ENCODE data around the gene TRPM3.

The TRPM3 gene

DNA sequence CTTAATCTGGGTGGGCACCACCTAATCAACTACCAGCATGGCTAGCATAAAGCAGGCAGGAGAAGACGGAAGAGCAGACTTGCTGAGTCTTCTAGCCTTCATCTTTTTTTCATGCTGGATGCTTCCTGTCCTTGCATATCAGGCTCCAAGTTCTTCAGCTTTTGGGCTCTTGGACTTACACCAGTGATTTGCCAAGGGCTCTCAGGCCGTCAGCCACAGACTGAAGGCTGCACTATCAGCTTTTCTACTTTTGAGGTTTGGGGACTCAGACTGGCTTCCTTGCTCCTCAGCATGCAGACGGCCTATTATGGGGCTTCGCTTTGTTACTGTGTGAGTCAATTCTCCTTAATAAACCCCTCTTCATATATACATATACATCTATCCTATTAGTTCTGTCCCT lies 180.2 kb downstream of the TRPM3 start:
- DNase-seq: no peak

DNA sequence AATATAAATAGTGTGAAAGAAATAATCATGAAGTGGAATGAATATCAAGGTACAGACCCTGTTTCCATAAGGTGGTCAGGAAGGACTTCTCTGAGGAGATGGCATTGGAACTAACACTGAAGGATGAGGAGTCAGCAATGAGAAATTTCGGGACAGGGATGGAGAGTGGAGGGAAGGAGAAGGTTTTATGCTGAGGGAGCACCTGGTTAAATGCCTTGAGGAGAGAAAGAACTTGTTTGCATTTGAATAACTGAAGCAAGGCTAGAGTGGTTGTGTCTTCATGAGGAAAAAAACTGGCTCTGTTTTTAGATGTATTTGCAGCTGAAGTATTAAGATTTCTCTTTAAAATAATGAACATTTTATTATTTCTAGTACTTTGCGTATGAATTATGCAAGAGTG lies 180.8 kb downstream of the TRPM3 start:
- no peak for DNase-seq

DNA sequence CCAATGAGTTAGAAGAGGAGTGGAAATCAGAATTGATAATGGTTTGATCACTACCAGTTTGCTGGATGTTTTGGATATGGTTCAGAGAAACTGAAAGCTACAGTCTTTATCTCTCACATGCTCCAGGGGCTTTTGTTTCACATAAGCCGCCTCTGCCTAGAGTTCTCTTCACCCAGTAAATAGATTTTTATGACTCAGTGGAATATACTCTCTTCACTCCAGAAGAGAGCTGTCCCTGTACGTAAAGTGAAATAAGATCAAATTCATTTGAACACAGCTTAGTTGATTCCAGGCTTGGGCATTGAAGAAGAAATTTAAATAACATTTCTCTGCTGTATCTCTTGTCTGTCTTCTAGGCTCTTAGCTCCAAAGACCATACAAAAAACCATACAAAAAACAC lies 184.9 kb downstream of the TRPM3 start:
- no peak for DNase-seq

DNA sequence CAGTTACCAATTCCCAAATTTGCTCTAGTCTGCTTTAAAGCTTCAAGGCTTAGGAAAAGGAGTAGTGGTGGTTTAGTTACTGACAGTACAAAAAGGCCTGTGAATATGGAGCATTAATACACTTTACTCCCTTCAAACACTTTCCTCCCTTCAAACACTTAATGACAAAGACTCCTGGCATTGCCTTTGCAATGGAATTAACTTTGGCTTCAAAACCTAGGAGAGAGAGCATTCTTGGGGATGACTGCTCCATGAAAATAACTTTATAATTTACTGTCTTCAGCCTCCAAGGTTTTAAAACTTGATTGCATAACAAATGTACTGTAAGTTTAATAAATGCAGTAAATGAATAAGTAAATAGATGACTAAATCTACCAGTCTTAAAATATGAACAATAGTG lies 185.6 kb downstream of the TRPM3 start:
- no peak for DNase-seq

DNA sequence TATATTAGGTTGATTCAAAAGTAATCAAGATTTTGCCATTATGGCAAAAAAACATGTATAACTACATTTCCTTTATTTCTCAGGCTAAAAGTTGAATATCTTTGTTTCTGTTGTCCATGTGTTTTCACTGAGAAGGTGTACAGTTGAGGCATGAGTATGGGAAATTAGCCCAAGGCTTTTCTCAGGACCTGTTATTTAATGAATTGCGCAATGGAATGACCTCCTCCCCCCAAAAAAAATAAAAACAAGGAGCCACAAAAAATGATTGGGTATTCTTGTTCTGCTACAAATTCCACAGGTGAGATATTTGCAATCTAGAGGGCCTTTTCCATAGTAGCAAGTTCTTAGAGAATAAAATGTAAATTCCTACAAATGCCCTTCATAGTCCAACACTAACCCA lies 186.8 kb downstream of the TRPM3 start:
- DNase-seq: no peak

DNA sequence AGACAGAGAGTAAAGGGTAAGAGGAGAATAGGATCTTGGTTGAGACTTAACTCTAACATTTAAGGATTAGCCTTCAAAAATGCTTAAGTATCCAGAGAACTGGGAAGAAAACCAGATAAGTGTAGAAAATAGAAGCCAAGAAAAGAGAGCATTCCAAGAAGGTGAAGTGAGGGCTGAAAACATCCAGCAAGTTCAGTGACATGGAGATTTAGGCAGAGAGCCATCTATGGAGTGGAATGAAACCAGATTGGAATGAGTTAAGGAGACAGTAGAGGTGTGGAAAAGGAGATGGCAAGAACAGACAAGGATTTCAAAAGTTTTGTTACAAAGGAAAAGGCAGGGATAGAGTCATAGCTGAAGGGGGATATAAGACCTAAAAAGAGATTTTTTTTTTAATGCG lies 188.1 kb downstream of the TRPM3 start:
- DNase-seq: no peak

DNA sequence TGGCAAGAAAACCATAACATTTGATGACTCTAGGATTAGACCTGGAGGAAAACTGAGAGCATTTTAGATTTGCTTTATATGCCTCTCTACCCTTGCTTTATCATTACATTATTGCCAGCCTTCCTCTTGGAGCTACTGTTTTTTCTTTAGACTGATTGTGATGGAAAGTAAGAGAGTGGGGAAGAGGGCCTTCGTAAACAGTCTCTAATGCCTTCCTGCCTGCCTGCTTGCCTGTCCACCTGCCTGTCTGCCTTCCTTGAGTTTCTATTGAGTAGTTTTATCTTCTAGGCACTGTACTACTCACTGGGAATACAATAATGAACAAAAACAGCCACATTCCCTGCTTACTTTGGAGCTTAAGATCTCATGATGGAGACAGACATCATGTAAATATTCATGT lies 189.3 kb downstream of the TRPM3 start:
- DNase-seq: no peak

DNA sequence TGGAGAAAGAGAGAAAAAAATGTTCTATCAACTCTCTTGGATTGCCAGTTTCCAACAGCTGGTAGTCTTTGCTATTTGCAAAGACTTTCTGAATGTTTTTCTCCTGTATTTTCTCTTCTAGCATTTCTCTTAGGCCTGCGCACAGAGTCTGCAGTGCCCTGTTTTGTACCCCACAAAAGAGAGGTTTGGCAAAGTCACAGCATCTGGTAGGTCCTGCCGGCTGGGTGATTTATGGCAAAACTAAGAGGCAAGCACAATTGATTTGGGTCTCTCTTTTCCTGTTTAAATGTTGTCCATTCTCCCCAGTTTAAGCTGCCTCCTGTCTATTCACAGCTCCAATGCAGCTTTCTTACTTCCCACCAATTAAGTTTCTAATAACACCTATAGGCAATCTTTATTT lies 193.9 kb downstream of the TRPM3 start:
- DNase-seq: no peak

DNA sequence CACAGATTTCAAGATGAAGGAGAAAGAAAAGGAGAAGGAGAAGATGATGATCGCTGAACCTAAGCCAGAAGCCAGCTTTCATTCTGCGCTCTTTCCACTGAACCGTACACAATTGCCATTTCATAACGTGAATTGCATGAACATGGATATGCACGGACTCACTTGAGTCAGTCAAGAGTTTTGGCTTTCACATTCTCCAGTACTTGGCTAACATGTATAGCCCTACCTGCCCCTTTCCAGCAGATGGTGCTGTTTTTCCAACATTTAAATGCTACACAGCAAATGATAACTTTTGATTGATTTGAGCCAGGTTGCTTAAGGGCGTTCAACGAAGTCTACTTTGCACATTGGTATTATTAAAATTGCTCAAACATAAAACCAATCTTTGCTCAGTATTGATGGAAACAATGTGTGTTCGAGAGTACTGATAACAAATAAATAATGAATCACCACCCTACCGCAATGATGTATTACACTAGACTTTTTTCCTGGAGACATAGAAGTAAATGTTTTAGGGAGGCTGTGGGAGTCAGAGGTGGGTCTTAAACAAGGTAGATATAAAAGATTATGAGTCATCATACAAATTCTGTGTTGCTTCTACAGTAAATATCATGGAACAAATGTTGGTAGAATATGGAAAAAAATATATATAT lies 196.4 kb downstream of the TRPM3 start:
- DNase-seq: peak; percentile 8

DNA sequence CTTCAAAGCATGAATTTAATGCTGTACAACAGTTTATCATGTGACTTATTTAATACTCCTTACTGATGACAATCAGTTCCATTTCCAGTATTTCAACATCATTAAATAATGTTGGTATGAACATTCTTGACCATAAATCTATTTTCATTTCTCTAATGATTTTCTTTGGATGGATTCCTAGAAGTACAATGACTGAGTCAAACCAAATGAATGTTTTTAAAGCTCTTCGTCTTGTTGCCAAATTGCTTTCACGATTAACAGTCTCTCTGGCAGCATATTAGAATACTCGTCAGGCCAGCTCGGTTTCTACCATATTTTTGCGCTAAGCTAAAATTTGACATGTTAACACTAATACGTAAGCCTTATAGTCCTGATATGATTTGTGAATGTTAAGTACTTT lies 197.0 kb downstream of the TRPM3 start:
- DNase-seq: no peak

DNA sequence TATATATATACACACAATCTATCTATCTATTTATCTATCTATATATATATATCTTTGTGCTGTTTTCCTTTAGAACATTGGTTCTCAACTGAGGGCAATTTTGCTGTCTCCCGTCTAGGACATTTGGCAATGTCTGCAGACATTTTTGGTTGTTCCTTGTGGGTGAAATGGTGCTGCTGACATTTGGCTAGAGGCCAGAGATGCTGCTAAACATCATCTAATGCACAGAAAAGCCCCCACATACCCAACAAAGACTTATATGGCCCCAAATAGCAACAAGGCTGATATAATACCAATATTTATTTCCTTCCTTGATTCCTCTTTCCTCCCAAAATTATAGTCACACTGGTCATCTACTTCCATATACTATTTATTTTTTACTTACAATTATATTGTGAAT lies 197.5 kb downstream of the TRPM3 start:
- no peak for DNase-seq

DNA sequence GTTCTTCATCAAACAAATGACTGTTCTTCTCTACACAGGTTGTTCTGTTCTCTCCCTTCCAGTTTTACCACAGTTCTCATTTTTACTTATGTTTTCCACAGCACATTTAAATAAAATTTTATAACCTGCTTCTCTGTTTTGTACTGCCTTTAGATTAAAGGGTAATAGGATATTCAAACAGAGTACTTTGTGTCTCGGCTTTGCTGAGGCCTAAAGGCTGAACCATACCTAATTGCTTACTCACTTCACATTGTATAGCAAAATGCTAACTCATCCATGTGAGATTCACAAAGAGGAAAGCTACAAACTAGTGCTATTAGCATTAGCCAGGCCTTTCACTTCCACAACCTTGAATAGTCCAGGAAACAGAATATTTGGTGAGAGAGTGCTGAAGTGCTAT lies 200.3 kb downstream of the TRPM3 start:
- DNase-seq: no peak

DNA sequence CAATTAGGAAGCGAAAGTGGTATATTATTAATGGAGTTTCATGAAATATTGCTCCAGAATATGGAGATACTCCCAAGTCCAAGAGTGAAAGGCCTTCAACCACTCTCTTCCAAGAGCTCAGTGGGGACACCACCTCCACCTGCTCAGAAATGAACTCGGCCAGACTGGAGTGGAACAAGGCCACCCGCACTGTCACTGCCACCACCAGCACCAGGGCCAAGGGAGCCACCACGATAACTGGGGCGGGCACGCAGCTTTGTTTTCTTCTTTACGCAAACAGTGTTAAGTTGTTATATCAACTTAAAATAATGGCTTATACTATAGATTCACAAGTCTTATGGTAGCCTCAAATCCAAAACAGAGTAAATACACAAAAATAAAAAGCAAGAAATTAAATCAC lies 204.1 kb downstream of the TRPM3 start:
- DNase-seq: no peak

DNA sequence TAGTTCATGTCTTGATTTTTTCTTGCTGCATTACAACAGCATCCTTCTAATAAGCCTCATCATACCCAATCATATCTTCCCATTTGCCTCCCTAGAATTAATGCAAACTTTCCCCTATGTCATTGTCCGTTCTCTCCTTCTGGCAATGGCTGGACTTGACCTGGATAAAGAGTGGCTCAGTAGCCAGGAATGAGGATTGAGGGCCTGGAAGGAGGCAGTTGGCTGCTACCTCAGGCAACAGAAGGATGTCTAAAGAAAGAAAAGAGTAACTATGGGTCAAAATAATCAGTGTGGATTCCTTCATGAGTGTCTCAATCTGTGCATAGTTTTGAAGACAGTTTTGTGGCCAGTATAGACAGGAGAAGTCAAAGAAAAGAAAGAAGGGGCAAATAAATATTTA lies 209.6 kb downstream of the TRPM3 start:
- no peak for DNase-seq

DNA sequence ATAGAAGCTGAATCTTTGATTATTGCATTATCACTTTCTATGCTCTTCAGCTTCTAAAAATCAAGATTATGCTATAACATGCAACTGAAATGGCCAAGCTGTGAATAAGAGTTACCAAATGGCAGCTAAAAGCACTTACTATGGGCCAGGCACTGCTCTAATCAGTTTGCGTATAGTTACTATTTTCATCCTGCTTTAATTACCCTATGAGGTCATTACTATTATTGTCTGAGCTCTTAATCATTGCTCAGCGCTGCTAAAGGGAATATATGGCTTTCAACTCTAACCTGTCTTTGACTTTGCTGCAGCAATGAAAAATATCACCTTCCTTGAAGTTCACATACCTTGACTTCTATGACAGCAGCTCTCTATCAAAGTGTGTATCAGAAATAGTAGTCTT lies 210.8 kb downstream of the TRPM3 start:
- no peak for DNase-seq

DNA sequence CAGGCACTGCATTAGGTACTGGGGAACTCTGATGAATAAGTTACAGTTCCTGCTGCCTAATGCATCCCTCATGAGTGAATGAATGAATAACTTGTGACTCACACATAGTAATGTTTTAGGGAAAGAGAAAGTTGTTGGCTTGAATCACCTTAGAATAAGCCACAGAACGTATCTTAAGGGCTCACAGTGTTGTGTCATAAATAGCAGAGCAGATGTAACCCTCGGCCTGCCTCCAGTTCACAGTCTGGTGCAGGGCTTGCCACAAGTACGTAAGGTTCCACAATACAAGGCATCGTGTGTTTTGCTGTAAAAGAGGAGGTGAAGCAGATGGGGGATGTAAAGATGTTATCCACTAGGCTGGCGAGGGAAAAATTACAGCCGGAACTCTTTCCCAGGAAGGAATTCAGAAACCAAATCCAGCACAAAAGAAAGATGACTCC lies 218.7 kb downstream of the TRPM3 start:
- DNase-seq: no peak

DNA sequence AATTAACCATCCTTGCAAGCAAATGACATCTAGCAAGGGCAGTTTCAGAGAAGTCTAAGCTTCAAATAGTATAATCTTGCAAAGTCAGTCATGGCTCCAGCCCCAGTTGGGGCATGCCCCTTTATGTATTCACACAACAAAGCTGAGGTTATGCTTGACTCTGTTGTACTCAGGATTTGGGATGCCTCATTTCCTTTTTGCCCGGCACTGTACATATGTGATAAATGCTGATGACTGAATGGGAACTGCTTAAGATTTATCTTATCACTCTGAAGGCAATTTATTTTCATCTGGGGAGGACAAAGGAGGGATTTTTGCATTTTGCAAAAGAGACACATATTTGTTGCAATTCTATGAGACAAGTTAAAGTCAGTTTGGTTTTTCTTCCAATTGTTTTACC lies 219.2 kb downstream of the TRPM3 start:
- no peak for DNase-seq

DNA sequence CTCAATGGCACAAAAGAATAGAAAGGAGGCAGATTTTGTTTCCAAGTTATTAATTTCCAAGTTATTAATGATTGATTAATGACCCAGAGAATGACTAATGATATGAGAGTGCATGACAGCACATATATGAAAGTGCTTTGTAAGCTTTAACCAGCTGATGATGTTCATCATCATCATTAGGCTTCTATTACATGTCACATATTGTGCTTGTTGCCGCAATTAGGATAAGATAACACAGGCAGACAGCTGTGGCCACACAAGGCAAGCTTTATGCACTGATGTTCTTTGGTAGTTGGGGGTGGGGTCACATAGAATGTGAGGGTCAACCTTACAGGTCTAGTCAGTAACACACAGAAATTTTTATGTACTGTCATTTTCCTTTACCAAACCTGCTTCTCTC lies 219.7 kb downstream of the TRPM3 start:
- no peak for DNase-seq

DNA sequence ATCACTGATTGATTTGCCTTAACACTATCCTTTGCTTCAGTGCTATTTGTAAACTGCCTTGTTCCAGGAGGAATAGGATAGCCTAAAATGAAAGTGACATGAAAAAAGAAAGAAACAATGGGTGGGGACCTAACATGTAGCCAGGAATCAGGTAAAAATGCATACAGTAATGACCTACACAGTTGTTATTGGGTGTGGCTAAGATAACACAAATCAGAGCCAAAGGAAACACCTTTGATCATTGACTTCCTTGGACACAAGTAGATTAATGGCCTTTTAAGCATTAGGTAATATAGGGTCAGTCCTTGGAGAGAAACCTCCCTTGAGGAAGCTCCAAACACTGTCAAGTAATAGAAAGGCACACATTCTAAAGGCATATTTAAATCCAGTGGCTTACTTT lies 220.4 kb downstream of the TRPM3 start:
- no peak for DNase-seq

DNA sequence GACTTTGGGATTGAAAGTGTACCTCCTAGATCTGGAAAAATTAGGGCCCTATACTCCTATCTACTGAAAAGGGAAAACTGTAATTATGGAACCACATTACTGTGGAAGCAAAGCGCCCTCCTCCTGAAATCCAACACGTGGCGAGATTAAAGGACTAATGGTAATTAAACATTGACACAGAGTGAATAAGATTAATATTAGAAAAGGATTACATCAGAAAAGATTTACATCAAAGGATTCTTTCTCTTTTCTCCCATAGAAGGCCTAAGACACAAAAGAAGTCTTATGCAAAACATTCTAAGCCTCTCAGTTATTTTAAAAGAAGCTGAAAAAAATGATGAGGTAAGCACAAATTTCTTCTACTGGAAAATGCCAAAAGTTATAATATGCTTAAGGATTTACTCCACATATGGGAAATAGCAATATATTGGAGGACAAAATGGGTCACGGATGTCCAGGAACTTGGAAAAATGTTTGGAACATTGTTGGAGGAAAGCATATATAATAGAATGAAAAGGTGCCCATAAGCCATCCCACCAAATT lies 227.8 kb downstream of the TRPM3 start:
- no peak for DNase-seq

DNA sequence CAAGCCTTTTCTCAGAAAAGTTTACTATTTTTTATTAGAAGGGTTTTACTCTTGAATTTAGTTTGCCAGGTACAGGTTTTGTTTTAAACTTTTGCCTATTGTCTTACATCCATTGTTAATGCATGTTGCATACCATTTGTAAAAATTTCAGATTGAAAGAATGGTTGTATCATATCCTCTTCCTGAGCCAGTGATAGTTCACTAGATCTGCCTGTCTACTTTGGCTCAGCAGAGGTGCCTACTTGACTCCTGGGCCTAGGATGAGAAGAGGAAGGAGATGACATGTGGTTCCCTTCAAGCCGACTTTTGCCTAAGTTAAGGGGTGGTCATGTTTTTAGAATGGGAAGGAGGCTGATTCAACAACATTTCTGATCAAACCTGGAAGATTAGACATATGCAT lies 232.9 kb downstream of the TRPM3 start:
- no peak for DNase-seq

DNA sequence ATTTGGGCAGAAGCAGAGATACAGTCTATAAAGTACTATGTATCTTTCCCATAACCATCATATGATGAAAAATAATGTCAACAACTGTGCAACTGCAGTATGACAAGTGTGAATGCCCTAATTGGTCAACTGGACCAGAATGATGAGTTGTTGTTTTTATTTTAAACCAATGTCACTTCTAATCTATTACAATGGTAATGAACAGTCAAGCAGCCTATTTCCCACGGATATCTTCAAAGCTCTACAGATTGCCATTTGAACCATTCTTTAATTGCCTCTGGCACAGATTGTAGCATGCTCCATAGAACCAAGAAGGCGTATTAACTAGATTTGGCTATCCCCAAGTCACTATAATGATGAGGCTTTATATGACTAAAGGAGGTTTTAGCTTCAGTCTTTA lies 233.6 kb downstream of the TRPM3 start:
- no peak for DNase-seq

DNA sequence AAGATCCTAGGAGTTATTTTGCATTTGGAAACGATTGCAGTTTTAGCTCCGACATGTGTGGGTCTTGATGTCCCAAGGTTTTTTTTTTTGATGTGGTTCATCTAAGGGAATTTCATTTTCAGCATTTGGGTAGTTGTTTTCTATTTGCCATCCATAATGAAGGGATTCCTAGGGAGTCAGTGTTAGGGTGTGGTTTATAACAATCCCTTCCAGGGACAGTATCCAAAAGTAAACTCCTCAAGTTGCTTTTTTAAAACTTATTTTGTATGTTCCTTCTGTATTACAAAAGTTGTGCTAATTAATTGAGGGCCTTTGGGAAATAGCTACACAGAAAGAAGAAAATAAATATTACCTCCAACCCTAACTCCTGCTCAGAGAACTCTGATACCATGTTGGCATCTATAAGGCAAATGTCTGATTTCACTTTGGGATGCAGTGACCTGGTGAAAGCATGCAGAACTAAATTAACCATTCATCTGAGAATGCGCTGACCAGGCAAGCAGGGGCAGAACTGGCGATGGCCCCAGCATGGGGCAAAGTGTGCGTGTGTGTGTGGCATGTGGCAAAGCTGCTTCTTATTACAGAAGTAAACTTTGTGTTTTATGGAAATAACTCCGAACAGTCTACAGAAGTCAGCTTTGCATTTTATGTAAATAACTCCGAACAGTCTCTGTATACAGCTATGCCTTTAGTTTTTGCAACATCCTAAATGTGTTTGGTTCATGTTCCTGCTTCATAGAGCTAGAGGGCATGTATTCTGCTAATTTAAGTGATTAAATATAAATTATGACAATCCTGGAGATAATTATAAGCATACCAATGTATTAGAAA lies 237.2 kb downstream of the TRPM3 start:
- no peak for DNase-seq

DNA sequence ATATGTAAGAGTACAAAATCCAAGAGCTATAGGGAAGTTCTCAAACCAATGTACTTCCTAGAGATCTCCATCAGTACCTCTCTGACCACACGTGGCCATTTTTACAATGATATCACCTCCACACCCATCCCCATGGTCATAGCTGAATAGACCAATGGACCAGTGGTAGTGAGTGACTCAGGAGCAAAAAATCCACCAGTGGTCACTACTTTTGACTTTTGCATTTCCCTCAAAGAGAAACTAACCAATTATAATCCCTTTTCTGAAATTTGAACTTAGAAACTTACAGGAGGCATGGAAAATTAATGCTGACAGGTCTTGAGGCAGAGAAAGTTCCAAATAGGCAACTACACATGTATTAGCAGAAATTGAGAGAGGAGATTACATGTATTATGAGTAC lies 238.4 kb downstream of the TRPM3 start:
- no peak for DNase-seq

DNA sequence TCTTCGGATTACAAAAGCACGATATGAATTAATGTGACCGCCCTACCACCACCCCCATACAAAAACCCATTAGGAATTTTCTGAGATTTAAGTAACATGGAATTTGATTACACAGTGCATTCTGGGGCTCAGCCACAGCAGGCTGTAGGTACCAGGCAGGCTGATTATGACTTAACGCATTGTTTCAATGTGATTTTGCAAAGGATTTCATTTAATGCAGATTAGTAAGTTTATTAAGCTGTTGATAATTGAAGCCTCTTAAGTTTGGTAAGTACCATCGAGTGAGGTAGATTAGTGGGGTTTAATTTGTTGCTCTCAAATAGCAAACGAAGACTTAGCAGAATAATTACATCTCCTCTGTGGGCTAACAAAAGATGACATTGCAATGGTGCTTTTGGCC lies 240.1 kb downstream of the TRPM3 start:
- no peak for DNase-seq

Measured in SHP77 treated with DMSO at 0.1 percent for 48 hours (cell line).